Measurements from ENCODE around the gene LKAAEAR1.

DNA sequence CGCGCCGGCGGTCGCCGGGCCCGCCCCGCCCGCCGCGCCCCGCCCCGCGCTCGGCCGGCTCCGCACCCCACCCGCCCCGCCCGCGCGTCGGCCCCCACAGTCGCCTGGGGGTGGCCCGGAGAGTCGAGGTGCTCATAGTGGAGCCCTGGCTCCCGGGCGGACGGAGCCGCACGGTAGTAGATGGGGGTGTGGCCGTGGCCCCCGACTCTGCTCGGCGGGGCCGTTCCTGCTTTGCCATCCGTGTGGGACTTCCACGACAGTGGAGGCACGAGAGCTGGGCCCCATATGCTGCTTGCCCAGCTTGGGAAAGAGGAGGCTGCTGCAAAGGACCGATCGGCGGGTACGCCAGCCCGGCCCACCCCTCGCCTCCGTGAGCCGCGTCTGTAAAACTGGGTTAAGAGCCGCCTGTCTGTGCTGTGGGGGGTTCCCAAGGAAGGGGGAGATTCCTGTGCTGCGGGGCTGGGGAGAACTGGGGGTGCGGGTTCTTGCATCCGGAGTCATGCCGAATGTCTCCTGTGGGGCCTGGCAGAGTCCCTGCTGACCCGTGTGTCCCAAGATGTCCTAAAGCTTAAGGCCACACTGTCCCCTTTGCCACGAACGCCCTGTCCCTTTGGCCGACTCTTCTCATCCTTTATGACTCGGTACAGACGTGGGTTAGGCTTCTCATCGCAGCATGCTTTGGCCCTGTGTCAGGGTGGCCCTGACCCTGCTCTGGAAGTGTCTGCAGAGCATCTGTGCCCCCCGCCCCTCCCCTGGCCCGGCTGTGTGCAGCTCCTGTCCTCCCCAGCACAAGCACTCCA lies 4.0 kb downstream of the LKAAEAR1 start, which contains the start of gene OPRL1:
- TF ChIP-seq, protein P1, sequence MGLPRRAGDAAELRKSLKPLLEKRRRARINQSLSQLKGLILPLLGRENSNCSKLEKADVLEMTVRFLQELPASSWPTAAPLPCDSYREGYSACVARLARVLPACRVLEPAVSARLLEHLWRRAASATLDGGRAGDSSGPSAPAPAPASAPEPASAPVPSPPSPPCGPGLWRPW (IDR thresholded peaks at IDR 0.05): no peak
- TF ChIP-seq, protein P2, sequence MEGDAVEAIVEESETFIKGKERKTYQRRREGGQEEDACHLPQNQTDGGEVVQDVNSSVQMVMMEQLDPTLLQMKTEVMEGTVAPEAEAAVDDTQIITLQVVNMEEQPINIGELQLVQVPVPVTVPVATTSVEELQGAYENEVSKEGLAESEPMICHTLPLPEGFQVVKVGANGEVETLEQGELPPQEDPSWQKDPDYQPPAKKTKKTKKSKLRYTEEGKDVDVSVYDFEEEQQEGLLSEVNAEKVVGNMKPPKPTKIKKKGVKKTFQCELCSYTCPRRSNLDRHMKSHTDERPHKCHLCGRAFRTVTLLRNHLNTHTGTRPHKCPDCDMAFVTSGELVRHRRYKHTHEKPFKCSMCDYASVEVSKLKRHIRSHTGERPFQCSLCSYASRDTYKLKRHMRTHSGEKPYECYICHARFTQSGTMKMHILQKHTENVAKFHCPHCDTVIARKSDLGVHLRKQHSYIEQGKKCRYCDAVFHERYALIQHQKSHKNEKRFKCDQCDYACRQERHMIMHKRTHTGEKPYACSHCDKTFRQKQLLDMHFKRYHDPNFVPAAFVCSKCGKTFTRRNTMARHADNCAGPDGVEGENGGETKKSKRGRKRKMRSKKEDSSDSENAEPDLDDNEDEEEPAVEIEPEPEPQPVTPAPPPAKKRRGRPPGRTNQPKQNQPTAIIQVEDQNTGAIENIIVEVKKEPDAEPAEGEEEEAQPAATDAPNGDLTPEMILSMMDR (IDR thresholded peaks at IDR 0.05): no peak
- TF ChIP-seq, protein P3, sequence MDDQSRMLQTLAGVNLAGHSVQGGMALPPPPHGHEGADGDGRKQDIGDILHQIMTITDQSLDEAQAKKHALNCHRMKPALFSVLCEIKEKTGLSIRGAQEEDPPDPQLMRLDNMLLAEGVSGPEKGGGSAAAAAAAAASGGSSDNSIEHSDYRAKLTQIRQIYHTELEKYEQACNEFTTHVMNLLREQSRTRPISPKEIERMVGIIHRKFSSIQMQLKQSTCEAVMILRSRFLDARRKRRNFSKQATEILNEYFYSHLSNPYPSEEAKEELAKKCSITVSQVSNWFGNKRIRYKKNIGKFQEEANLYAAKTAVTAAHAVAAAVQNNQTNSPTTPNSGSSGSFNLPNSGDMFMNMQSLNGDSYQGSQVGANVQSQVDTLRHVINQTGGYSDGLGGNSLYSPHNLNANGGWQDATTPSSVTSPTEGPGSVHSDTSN (IDR thresholded peaks at IDR 0.05): no peak
- TF ChIP-seq RAD21 (conservative IDR thresholded peaks at IDR 0.05 in 1 of 2, IDR thresholded peaks at IDR 0.05 in 1 of 2): no peak
- TF ChIP-seq, protein P4, sequence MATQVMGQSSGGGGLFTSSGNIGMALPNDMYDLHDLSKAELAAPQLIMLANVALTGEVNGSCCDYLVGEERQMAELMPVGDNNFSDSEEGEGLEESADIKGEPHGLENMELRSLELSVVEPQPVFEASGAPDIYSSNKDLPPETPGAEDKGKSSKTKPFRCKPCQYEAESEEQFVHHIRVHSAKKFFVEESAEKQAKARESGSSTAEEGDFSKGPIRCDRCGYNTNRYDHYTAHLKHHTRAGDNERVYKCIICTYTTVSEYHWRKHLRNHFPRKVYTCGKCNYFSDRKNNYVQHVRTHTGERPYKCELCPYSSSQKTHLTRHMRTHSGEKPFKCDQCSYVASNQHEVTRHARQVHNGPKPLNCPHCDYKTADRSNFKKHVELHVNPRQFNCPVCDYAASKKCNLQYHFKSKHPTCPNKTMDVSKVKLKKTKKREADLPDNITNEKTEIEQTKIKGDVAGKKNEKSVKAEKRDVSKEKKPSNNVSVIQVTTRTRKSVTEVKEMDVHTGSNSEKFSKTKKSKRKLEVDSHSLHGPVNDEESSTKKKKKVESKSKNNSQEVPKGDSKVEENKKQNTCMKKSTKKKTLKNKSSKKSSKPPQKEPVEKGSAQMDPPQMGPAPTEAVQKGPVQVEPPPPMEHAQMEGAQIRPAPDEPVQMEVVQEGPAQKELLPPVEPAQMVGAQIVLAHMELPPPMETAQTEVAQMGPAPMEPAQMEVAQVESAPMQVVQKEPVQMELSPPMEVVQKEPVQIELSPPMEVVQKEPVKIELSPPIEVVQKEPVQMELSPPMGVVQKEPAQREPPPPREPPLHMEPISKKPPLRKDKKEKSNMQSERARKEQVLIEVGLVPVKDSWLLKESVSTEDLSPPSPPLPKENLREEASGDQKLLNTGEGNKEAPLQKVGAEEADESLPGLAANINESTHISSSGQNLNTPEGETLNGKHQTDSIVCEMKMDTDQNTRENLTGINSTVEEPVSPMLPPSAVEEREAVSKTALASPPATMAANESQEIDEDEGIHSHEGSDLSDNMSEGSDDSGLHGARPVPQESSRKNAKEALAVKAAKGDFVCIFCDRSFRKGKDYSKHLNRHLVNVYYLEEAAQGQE (IDR thresholded peaks at IDR 0.05): no peak
- no peak for TF ChIP-seq MAZ (IDR thresholded peaks at IDR 0.05; ENCODE audit: borderline replicate concordance, low read depth, low read length)
- no peak for TF ChIP-seq POLR2A (IDR thresholded peaks at IDR 0.05; ENCODE audit: low read length)
- TF ChIP-seq, protein P5, sequence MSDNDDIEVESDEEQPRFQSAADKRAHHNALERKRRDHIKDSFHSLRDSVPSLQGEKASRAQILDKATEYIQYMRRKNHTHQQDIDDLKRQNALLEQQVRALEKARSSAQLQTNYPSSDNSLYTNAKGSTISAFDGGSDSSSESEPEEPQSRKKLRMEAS (IDR thresholded peaks at IDR 0.05): no peak
- TF ChIP-seq NR3C1 (IDR thresholded peaks at IDR 0.05): no peak
- no peak for TF ChIP-seq MAFK (IDR thresholded peaks at IDR 0.05; ENCODE audit: partially characterized antibody)
- TF ChIP-seq SMC3 (IDR thresholded peaks at IDR 0.05): no peak

All from A549 (cell line).